Measurements from ENCODE around the gene OXLD1. TPM values are rescaled to one million over a fixed set of nuclear protein-coding genes. Genes with fewer than 3 reads are reported as not detected.
A peak's percentile ranks its signal among the peaks of the same experiment; 100 is the strongest.

OXLD1 gene
- total and polyA plus RNA-seq, 10 of the 15 experiments (the other 5 are each of a cell fraction or from before 2014, with no cell fraction given): 4.6 to 89.5 (median 39.8) TPM

DNA sequence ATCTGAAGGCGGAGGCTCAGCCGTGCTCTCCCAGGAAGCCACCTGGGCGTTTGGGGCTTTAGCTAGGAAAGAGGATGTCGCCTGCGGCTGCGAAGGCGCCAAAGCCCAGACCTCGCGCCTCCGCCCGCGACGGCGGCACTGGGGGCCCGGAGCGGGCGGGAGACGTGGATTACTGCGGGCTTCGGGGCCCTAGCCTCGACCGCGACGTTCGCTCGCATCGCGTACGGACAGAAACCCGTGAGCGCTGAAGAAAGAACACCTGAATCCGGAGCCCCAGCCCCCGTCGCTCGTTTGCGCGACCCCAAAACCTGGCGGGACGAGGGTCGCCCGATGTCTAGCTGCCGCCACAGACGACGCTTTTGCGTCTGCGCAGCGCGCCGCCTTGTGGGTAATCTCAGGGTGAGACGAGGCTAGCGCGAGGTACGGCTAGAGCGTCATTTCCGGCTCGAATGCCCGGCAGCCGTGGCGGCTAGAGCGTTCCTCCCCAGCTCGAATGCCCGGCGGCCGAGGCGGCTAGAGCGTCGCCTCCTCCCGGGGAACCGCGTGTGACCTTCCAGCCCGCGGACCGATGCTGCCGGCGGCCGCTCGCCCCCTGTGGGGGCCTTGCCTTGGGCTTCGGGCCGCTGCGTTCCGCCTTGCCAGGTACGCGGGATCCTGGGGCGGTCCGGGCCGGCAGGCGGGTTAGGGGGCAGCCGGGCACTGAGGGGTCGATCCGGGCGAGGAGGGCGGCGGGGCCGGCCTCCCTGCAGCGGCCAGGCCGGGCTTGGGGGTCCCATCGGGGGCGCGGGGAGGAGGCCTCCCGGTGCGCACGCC lies 36.7 kb upstream of the OXLD1 start, which contains the start of gene MRPL12 (continued):
- TF ChIP-seq BCLAF1 (IDR thresholded peaks at IDR 0.05) (no peak), YBX1 (IDR thresholded peaks at IDR 0.05) (no peak), ZNF24 (IDR thresholded peaks at IDR 0.05) (peak; percentile 72; the same call in 1 of the 2 replicates), ZZZ3 (IDR thresholded peaks at IDR 0.05; ENCODE audit: control insufficient read depth, insufficient read length, low read depth) (no peak), MXI1 (IDR thresholded peaks at IDR 0.05; ENCODE audit: low read depth, low read length) (peak; percentile 86), SKIL (IDR thresholded peaks at IDR 0.05; ENCODE audit: low read depth, poor library complexity, severe bottlenecking) (no peak), NFYB (IDR thresholded peaks at IDR 0.05; ENCODE audit: insufficient read depth, low read depth, low read length) (no peak)

Measured in GM12878 (cell line).